NB4 (cell line): ENCODE measurements around the gene LRRC4C.

ENCODE experiments used
- MYC ChIP-seq: IDR thresholded peaks from 2 replicates; pipeline ENCODE4 v1.6.1; 2011; ENCODE audit warnings: low read depth, low read length
- POLR2A ChIP-seq: IDR thresholded peaks from 2 replicates; pipeline ENCODE4 v1.6.1; 2011; ENCODE audit warnings: mild to moderate bottlenecking; ENCODE audit not compliant: insufficient read length; ENCODE audit errors: extremely low read depth
- TF ChIP-seq, protein P1 (sequence below): IDR thresholded peaks from one replicate; pipeline ENCODE4 v1.5.1; 2012; ENCODE audit warnings: low read depth, low read length

GRCh38 chr11:40179541-40179940 lies 1279.9 kb downstream of the LRRC4C start:
- TF ChIP-seq, protein P1, sequence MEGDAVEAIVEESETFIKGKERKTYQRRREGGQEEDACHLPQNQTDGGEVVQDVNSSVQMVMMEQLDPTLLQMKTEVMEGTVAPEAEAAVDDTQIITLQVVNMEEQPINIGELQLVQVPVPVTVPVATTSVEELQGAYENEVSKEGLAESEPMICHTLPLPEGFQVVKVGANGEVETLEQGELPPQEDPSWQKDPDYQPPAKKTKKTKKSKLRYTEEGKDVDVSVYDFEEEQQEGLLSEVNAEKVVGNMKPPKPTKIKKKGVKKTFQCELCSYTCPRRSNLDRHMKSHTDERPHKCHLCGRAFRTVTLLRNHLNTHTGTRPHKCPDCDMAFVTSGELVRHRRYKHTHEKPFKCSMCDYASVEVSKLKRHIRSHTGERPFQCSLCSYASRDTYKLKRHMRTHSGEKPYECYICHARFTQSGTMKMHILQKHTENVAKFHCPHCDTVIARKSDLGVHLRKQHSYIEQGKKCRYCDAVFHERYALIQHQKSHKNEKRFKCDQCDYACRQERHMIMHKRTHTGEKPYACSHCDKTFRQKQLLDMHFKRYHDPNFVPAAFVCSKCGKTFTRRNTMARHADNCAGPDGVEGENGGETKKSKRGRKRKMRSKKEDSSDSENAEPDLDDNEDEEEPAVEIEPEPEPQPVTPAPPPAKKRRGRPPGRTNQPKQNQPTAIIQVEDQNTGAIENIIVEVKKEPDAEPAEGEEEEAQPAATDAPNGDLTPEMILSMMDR = no peak
- TF ChIP-seq MYC (no peak), POLR2A (no peak)
